Measurements from ENCODE around the gene NBAS. TPM values are rescaled to one million over a fixed set of nuclear protein-coding genes. Genes with fewer than 3 reads are reported as not detected.

Gene NBAS
- polyA plus RNA-seq, 1 of the 3 experiments (the other 2 are of a cell fraction) = 12.0 TPM

- Histone ChIP-seq H3K27ac (ENCODE audit: low read depth in 2 of 2, low read length in 1 of 2) (no peak overlapping the region), H3K4me3 (ENCODE audit: low read depth in 2 of 2, low read length in 1 of 2) (no peak overlapping the region), H3K4me1 (ENCODE audit: control insufficient read depth in 1 of 2, insufficient read depth in 2 of 2, low read depth in 1 of 2, low read length in 1 of 2) (no peaks in the 10 kb centered on the region; a peak in 1 of 4 replicates), H3K9me3 (no peaks in the 10 kb centered on the region), H3K4me2 (no peak overlapping the region), H3K9me2 (no peaks in the 10 kb centered on the region), H3F3A (replicated peaks; ENCODE audit: insufficient read depth) (no peaks in the 10 kb centered on the region), H2AFZ (ENCODE audit: low read depth) (no peak overlapping the region), H3K9ac (no peak overlapping the region), H3K36me3 (replicated peaks in 1 of 2; ENCODE audit: control insufficient read depth in 1 of 2, insufficient read depth in 2 of 2, low read length in 1 of 2) (peaks cover 42 to 44% of the 10 kb centered on the region in 2 experiments), H3K27me3 (ENCODE audit: insufficient read depth) (no peaks in the 10 kb centered on the region), H4K20me1 (ENCODE audit: insufficient read depth) (no peaks in the 10 kb centered on the region), H3K79me2 (ENCODE audit: insufficient read depth) (no peaks in the 10 kb centered on the region)
- DNase-seq = no peak
- TF ChIP-seq ZBTB33 (IDR thresholded peaks at IDR 0.05; ENCODE audit: borderline replicate concordance, low read depth) (no peak), TCF12 (IDR thresholded peaks at IDR 0.05) (no peak), TAF1 (IDR thresholded peaks at IDR 0.05; ENCODE audit: borderline replicate concordance, low read depth, low read length) (no peak), USF2 (IDR thresholded peaks at IDR 0.05; ENCODE audit: borderline replicate concordance, low read depth, low read length) (no peak), REST (IDR thresholded peaks at IDR 0.05; ENCODE audit: low read depth, low read length) (no peak), RXRA (IDR thresholded peaks at IDR 0.05; ENCODE audit: borderline replicate concordance, low read depth) (no peak), PBX3 (IDR thresholded peaks at IDR 0.05) (no peak), NFIC (IDR thresholded peaks at IDR 0.05; ENCODE audit: borderline replicate concordance) (no peak), RCOR1 (IDR thresholded peaks at IDR 0.05; ENCODE audit: low read length) (no peak), FOXJ3 (CRISPR knock-in tag; IDR thresholded peaks at IDR 0.05) (no peak), RAD21 (IDR thresholded peaks at IDR 0.05; ENCODE audit: low read length) (no peak), GATA2 (CRISPR knock-in tag; IDR thresholded peaks at IDR 0.05) (no peak)
- CTCF ChIA-PET = no interaction called here
- WGBS (ENCODE audit: low lambda C conversion rate) = 97% methylated on average over 3 of the region's 3 CpGs
- POLR2A ChIA-PET = no interaction called here
Measured at GRCh38 chr2:15456352-15456751, 104.8 kb downstream of the NBAS start.

Data from SK-N-SH (cell line).